HG03095 (cell line): Measurements from ENCODE around the gene PARD3.

Source experiments
- ATAC-seq: cut with Tn5 transposase; IDR thresholded peaks from one replicate; pipeline ENCODE4 v1.9.1; 2021; ENCODE audit warnings: moderate library complexity; ENCODE audit not compliant: unreplicated experiment

Gene PARD3

DNA sequence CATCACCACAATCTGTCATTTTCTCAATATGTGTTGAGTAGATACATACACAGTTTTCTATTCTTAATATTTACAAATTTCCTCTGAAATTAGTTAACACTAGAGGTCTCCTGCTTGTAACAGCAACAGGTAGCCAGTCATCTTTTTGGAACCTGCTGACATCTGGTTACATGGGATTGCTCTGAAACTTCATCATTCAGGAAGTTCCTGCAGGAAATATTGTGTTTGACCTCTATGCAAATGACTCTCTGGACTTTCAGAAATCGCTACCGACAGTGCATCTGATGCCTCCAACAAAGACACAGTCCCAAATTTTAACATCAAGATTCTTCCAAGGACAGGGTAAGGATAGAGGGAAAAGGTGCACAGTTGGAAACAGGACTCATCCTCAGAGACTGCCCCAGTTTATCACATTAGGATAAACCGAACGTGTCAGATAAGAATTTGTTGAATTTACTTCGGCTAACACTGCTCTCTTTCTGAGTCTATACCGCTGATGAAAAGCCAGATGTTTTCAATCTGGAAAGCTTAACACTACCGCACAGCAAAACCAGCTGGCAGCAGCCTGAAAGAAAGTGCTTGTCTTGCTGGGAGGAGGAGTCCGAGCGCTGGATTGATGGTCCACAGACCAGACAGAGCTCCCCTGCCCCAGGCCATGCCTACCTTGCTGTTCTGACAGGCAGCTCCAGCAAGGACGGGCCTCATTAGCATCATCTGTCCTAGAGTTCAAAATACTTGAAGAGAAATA lies 633.4 kb downstream of the PARD3 start:
- ATAC-seq = no peak

DNA sequence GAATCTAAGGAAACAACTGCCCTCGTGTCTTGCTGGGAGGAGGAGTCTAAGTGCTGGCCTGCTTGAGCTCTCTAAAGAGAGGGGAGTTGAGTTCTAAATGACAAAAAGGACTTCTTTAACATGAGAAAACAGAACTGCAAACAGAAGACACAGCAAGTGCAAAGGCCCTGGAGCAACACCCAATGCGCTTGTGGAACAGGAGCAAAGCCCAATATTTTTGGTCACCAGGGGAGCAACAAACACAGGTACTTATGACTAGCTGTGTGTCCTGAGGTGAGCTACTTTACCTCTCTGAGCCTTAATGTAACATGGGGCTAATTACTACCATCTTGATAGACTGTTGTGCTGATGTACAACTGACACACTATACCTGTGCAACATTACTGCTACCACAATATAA lies 634.3 kb downstream of the PARD3 start:
- ATAC-seq = no peak

DNA sequence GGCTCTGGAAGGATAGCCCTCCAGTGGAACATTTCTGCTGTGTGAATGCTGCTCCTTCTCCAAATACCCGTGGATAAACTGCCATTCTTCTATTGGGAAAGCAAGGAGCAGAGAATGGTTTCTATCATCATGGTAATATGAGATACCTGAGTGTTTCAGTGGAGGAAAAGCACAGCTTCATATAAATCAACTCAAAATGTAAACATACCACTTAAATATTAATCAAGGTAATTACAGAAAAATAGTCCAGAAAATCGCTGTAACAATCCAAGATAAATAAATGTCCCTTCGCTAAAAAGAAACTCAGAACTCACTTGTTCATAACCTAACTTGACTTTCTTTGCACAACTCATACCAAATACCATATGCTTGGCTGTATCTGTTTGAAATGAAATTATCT lies 635.8 kb downstream of the PARD3 start:
- no peak for ATAC-seq

DNA sequence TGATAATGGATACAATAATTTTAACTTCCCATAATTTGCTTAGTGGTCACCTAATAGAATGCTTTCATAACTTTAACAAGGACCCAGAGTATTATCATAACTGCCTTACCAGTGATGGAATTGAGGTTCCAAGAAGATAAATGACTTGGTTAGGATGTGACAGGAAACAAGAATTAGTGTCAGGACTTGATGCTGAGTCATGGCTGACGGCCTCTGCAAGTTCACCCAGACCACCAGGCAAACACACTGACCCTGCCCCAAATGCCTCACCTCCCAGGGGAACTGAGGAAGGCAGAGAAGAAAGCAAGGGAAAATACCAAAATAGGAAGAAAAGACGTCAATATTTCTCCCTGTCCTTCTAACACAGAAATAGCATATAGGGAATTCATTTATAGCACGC lies 636.3 kb downstream of the PARD3 start:
- ATAC-seq = no peak

DNA sequence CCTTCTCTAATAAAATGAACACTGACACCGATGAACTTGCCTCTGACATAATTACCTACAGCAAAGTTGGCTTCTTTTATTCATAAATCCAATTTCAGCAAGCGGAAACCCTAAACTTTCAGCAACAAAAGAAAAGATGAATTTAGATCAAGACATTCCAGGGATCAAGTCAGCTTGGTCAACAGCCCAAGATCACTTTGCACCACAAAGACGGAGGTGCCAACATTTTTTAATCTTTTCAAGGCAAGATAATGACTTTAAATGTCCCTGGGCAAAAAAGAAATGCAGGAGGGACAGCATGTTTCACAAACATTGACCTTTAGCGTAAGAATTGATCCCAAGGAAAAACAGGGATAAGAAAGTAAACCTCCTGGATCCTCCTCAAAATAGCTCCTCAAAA lies 636.9 kb downstream of the PARD3 start:
- no peak for ATAC-seq

DNA sequence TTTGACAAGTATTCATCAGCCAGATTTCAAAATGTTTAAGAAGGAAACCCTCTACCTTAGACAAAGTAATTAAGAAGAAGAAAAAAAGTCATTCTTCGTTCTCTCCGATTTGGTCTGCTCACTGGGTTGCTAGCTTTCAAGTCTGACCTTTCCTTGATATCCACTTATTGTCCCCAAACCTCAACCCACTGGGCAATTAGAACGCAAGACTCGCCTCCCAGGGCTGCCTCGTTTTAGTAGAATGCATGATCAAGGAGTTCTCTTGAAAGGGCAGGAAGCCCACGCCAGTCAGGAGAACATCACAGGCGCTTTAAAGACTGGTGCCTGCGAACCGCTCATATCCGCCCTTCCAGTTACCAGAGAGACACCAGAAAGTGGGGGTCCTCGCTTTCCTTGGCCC lies 637.7 kb downstream of the PARD3 start:
- no peak for ATAC-seq

DNA sequence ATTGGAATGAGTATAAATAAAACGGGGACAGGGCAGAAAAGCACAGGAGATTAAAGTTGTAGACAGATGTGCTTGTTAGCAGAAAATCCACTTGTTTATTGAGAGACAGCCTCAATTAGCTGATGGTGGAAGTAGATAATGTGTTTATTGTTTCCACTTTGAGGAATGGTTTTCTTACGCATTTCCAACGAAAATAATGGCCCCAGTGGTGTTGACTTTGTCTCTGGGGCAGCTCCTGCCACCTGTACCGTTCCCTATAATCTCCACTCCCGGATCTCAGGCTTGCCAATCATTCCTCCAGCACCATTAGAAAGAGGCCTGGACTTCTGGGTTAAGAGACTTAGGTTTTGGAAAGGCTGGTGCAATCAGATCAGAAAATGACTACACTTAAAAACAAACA lies 638.7 kb downstream of the PARD3 start:
- ATAC-seq = no peak

DNA sequence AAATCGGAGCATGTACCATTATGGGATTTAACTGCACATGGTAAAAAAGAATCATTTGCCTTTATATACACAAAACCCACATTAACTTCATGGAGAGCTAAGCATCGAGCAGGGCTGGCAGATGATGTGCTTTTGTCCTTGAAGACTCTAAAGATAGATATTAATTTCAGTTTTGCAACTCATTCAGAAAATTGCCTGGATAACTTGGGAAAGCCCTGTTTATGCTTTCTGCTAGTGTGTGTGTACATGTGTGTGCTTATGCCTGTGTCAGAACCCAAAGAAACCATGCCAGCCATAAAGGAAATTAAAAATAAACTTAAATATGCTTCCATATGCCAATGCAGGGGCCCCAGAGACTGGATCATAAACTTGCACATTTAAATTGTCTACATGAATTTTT lies 640.0 kb downstream of the PARD3 start:
- no peak for ATAC-seq

DNA sequence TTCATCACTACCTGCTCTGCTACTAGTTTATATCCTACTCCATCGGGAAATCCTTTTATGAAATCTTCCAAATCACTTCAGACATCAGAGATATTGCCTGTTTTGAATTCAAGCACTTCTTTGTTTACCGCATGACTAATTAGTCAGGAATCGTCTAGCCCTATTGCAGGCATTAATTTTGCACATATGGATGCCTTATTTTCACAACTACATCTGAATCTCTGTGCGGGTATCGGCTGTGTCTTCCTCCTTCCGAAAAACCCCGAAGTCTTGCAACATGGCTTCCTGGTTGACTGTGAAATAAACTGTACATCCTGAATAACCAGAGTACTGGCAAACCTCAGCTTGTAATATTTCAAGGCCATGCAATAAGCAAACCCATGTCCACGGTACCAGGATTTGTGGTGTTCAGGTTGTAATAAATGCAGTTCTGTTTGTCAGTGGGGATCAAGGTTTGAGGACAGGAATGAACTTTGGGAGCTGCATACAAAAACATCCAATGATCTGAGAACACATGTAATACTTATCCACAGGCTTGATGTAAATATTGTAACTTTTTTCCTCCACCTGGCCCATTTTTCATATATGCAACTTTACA lies 642.1 kb downstream of the PARD3 start:
- no peak for ATAC-seq

DNA sequence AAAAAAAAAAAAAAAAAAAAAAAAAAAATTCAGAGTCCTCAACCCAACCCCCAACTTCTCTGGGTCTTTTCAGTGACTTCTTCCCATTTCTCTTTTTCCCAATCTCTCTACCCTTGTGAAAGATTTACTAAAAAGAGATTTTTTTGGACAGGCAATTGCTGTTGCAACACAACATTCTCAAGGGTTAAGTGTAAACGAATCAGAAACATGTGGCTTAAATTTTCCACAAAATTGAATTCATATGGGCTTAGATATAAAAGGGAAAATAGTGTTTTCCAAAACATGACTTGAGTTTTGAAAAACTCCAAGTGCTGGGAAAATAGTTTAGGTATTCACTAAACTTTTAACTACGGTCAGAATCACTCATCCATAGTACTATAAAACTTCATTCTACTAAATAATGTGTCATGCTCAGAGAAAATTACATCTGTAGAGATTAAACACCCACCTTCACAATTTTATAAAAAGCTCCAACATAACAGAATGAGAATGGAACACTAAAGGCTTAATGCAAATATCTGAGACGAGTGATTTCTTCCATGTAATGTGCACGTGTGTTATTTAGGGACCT lies 643.1 kb downstream of the PARD3 start:
- ATAC-seq = no peak

DNA sequence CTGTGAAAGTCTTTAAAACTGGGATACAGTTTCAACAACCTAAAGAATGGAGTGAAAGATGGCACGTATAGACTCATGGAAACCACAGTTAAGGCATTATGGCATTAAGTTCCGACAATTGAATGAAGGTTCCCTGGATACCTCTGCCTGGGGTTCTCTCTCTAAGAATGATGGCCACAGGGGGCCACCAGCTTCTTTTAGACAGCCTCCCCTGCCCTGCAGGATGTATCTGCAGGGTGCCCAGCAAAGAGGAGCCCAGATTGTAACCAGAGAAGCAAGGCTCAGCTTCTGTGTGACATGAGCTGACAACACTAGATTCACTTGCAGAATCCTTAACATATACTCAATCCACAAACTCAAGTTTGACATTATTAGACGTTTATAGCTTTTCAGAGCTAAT lies 645.4 kb downstream of the PARD3 start:
- no peak for ATAC-seq

DNA sequence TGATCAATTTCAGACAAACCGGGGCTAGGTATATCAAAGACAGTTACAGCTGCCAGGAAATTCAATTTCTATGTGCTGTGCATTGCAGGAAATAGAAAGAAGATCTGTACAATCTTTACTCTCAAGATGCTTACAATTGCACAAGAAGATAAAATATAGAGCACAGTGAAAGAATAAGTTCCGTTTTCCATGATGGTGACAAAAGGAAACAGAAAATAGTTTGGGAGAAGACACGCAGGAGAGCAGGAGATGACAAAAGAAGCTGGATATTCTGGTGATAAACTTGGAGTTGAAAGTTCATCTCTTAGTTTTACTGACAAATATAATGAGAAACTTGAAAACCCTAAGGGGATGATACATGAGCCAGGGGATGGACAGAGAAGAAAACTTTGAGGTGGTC lies 646.0 kb downstream of the PARD3 start:
- no peak for ATAC-seq

DNA sequence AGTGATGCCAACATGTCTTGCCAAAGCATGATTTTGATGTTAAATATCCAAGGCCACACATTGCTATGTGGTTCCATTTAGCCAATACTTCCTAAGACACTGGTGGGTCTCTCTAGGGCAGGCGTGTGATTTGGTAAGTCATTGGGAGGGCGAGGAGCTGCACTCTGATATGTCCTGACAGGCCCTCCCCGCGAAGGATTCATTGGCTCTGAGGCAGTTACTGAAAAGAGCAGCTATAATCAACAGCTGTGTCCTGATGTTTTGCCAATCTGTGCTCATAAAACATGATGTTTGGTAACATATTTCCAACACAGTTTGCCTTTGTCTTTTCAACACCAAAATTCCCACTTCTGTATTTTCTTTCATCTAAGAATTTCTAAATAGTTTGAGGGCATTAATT lies 646.7 kb downstream of the PARD3 start:
- no peak for ATAC-seq

DNA sequence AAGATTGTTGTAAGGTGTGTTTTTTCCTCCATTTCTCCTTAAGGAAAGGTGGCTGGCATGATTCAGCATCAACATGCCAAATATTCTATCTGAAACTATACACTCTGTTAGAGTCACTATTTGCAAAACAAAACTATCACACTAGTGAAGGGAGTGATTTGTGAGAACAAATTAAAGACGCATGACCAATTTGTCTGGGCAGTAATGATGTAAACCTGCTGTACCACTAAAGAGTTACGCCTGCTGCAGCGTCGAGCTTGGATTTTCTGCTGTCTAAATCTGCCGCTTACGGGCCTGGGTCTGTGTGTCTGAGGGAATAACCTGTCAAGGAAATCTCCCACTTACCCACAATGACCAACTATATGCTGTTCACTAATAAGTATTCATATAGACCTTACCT lies 648.3 kb downstream of the PARD3 start:
- no peak for ATAC-seq

DNA sequence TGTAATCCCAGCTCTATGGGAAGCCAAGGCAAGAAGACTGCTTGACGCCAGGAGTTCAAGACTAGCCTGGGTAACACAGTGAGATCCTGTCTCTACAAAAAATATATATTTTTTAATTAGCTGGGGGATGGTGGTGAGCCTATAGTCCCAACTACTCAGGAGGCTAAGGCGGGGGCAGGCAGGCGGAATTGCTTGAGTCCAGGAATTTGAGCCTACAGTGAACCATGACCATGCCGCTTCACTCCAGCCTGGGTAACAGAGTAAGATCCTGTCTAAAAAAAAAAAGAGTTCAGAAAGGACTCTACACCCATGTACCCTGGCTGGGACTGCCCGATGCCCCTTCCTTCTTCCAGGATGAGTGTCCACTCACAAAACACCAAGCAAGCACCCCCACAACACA lies 648.7 kb downstream of the PARD3 start:
- ATAC-seq = no peak

DNA sequence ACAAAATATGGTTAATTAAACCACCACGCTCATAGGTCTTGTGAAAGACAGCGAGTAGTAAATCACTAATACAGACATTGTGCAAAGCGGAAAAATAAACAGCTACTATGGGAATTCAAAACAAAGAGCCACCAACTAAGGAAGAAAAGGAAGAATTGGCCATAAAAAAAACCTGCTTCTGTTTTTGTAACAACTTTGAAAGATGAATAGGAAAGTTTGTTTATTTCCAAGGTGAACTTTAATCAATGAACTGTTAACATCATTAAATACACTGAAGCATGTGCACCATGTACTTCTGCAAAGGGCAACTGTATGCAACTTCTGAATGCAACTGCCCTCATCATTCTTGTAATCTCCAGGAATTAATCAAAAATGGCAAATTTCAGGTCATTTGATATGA lies 651.1 kb downstream of the PARD3 start:
- no peak for ATAC-seq

DNA sequence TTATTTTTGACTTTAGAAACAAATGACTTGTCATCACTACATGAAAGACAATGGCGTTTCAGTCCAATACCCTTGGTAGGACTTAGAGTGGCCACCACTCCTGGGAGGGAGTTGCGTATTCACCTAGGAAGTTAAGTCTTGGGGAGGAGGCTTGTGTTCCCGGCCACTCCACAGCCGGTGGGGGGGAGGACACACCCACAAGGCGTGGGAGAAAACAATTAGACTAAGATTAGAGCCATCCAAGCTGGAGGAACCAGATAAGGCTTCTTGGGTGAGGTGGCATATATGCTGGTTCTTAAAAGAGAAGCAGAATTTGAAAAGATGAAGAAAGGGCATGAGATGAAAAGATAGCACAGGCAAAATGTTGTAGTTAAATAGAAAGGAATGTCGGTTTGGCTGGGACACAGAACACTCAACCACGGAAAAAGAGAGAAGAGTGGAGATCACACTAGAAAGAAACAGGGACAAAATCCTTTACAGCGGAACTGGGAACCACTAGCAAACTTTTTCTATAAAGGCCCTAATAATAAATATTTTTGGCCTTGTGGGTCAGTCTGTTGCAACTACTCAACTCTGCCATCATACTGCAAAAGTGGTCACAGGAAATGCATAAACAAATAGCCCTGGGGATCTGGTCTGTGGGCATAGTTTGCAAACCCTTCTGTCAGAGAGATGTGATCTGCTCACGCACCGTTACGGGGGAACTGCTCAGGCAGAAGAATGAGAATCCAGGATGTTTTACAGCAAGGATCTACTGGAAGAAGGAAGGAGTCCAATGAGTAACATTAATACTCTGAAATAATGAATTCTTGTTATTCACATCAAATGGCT lies 651.8 kb downstream of the PARD3 start:
- ATAC-seq = no peak

DNA sequence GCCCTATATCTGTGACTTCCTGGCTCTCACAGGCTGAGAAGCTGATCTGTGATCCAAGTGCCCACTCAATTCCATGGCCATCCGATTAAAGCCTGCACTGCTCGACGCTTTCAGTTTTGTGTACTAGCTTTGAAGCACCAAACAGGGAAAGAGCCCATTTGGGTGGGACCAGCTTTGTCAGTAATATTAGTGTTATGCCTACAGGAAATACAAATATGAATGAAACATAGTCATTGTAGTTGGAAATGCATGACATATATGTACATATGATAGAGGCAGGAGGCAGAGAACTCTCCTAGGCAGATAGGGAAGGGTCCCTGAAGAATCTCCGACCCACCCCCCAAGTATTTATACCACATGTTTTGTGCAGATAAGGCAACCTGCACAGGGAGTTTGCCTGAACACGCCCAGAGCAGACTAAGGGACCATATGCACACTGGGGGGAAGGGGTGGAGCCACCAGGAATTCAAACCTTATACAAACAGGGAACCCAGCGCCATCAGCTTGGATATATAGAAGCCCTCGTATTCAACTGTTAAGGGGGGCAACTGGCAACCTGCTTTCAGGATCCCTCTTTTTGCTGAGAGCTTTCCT lies 653.2 kb downstream of the PARD3 start:
- ATAC-seq = no peak

DNA sequence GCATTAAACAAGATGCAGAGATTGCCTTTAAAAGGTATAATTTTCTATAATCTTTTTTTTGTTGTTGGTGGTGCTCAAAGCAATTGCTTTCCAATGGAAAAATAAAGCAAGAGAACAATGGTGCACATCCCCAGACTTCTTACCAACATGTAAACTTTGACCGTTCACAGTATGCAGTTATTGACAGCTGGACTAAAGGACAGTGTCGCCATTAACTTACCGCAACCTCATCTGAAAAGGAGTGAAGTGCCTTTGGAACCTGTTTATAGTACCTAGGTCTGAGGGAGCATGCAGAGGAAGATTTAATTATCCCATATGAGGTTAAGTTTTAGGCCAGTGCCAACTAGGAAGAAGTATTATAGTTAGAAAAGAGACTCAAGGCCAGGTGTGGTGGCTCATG lies 654.5 kb downstream of the PARD3 start:
- no peak for ATAC-seq

DNA sequence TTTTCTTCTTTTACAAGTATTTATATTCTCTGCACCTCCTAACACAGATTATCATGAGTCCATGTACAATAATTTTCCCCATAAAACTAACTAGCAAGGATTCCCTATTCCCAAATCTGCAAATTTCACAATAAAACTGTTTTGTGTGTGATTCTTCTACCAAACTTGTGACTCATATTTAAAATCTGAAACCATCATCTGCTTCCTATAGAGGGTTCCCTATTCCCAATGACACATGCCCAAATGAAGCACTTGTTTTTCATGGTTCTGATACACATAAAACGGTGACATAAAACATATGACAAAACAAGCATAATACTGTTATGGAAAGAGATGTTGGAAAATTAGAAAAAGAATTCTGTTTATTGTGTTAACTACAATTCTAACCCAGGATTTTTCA lies 657.6 kb downstream of the PARD3 start:
- no peak for ATAC-seq

DNA sequence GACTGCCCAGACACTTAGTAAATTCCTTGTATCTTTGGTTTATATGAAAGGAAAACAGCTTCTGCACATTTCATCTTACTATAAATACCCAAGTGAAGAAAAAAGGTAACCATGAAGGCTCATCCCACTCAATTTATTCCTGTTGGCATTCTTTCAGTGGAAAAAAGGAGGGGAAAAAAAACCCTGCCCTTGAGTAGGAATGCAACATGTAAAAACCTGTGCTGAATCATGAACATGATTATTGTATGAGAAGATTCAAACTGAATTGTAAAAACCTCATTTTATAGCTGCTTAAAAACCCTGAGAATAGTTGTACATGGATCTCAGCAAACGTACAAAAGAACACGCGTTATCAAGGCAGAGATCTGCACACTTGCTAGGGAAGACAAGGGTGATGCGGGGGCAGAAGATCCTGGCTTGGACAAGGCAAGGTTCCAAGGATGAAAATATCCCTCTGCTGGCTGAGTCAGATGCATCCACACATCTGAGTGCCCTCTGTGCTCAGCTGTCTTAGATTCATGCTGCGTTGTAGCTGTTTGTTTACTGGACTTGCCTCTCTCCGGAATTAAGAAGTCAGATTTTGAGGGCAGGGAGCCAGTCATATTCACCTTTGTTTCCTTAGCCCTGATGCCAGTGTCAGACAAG lies 658.2 kb downstream of the PARD3 start:
- no peak for ATAC-seq
